ENCODE data around the gene SMOC2. TPM values are rescaled to one million over a fixed set of nuclear protein-coding genes. Genes with fewer than 3 reads are reported as not detected.

The SMOC2 gene
- total and polyA plus RNA-seq, 2 of the 13 experiments (the other 11 are each of a cell fraction or from before 2014, with no cell fraction given) = not detected

DNA sequence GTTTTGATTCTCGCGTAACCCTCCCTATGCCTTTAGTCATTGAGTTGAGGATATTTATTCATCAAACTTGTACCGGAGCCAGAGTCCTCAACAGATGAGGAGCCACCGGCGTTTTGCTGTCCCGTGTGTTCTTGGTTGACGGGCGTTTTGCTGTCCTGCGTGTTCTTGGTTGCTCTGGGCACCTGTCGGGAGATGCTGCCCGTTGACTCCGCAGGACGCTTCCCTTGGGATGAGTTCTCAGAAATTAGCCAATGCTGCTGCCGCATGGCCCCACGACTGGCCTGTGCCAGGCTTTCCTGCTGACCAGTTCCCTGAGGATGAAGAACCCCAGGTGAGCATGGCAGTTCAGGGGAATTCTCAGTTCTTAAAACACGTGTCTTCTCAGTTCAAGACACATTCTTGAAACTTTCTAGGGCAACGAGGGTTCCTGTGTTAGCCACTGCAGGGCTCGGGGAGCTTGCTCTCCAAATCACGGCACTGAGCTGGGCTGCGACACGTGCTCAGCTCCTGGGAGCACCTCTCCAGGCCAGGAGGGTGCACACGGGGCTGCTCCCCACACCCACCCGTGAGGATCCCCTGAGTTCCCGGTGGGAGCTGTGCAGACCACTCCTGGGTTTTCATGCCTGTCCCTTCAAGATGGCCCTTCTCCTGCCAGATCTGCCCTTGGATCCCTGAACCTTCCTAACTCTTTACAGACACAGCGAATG lies 265.6 kb downstream of the SMOC2 start:
- no TSS peak for BruUV-seq (replicated peaks)
- Histone ChIP-seq H4K20me1 (ENCODE audit: insufficient read depth, low read length) (no peaks in the 10 kb centered on the region), H3K79me2 (ENCODE audit: insufficient read depth, low read length) (no peaks in the 10 kb centered on the region), H3K4me3 (replicated peaks in 1 of 3; ENCODE audit: insufficient read depth in 1 of 3, low read depth in 2 of 3, low read length in 3 of 3) (no peak overlapping the region), H3K9me3 (ENCODE audit: low read length) (no peaks in the 10 kb centered on the region), H3K27ac (ENCODE audit: extremely low read length, insufficient read depth, low read length) (no peak overlapping the region), H2AFZ (ENCODE audit: low read length) (no peak overlapping the region), H3K4me1 (ENCODE audit: insufficient read depth, low read length) (no peaks in the 10 kb centered on the region), H3K4me2 (ENCODE audit: low read depth, low read length) (no peak overlapping the region), H3K27me3 (ENCODE audit: control insufficient read depth in 1 of 2, insufficient read depth in 2 of 2, low read length in 2 of 2) (peaks cover 14 to 72% of the 10 kb centered on the region in 2 experiments), H3K9ac (ENCODE audit: insufficient read depth, low read depth, low read length) (no peak overlapping the region), H3K36me3 (replicated peaks in 1 of 2; ENCODE audit: control insufficient read depth in 1 of 2, insufficient read depth in 2 of 2, low read length in 2 of 2) (no peaks in the 10 kb centered on the region)
- ChIA-PET CTCF (ENCODE audit: low intra/inter-chr PET ratio, low total read pairs) (no interaction called here), POLR2A (no interaction called here)
- intact Hi-C loops (cut with micrococcal nuclease; ENCODE audit: unreplicated experiment) (no loop called here), in situ Hi-C loops (cut with HindIII; ENCODE audit: extremely low pct_ligation_motif_present, low pct_unique_long_range_greater_than_20kb) (no loop called here)
- no peak for ATAC-seq
- 19% methylated on average over 19 of the region's 25 CpGs for WGBS (ENCODE audit: low lambda C conversion rate)
- TF ChIP-seq, protein P1, sequence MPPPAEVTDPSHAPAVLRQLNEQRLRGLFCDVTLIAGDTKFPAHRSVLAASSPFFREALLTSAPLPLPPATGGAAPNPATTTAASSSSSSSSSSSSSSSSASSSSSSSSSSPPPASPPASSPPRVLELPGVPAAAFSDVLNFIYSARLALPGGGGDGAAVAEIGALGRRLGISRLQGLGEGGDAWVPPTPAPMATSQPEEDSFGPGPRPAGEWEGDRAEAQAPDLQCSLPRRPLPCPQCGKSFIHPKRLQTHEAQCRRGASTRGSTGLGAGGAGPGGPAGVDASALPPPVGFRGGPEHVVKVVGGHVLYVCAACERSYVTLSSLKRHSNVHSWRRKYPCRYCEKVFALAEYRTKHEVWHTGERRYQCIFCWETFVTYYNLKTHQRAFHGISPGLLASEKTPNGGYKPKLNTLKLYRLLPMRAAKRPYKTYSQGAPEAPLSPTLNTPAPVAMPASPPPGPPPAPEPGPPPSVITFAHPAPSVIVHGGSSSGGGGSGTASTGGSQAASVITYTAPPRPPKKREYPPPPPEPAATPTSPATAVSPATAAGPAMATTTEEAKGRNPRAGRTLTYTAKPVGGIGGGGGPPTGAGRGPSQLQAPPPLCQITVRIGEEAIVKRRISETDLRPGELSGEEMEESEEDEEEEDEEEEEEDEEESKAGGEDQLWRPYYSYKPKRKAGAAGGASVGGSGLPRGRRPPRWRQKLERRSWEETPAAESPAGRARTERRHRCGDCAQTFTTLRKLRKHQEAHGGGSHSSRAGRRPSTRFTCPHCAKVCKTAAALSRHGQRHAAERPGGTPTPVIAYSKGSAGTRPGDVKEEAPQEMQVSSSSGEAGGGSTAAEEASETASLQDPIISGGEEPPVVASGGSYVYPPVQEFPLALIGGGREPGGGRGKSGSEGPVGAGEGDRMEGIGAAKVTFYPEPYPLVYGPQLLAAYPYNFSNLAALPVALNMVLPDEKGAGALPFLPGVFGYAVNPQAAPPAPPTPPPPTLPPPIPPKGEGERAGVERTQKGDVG (CRISPR knock-in tag; IDR thresholded peaks at IDR 0.05; ENCODE audit: borderline replicate concordance) = no peak
- TF ChIP-seq ZSCAN20 (CRISPR knock-in tag; IDR thresholded peaks at IDR 0.05; ENCODE audit: borderline replicate concordance) (no peak), HNRNPUL1 (IDR thresholded peaks at IDR 0.05; ENCODE audit: low read depth, low read length) (no peak), ZNF674 (CRISPR knock-in tag; IDR thresholded peaks at IDR 0.05; ENCODE audit: low read depth) (no peak)
- TF ChIP-seq, protein P2, sequence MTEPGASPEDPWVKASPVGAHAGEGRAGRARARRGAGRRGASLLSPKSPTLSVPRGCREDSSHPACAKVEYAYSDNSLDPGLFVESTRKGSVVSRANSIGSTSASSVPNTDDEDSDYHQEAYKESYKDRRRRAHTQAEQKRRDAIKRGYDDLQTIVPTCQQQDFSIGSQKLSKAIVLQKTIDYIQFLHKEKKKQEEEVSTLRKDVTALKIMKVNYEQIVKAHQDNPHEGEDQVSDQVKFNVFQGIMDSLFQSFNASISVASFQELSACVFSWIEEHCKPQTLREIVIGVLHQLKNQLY (CRISPR knock-in tag; IDR thresholded peaks at IDR 0.05) = no peak
- TF ChIP-seq, protein P3, sequence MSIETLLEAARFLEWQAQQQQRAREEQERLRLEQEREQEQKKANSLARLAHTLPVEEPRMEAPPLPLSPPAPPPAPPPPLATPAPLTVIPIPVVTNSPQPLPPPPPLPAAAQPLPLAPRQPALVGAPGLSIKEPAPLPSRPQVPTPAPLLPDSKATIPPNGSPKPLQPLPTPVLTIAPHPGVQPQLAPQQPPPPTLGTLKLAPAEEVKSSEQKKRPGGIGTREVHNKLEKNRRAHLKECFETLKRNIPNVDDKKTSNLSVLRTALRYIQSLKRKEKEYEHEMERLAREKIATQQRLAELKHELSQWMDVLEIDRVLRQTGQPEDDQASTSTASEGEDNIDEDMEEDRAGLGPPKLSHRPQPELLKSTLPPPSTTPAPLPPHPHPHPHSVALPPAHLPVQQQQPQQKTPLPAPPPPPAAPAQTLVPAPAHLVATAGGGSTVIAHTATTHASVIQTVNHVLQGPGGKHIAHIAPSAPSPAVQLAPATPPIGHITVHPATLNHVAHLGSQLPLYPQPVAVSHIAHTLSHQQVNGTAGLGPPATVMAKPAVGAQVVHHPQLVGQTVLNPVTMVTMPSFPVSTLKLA (IDR thresholded peaks at IDR 0.05) = peak; percentile 54
- DNase-seq (ENCODE audit: low spot score) = no peak
- no peak for FAIRE-seq

Data from HepG2 (cell line).